Measurements from ENCODE around the gene SLC40A1.
A peak's percentile ranks its signal among the peaks of the same experiment; 100 is the strongest.
"Not testable (repeated sequence)": the region's sequence is repeated elsewhere in the genome, so short reads cannot be mapped to it uniquely, and the experiment has no call there.

The SLC40A1 gene

GRCh38 chr2:189608795-189609422, 28.3 kb upstream of the SLC40A1 start:
- H3K4me3 ChIP-seq (ENCODE audit: low read depth, low read length), result no peak overlapping the region
- TF ChIP-seq POLR2A (IDR thresholded peaks at IDR 0.05; ENCODE audit: extremely low read depth, insufficient read length) (no peak), MYC (IDR thresholded peaks at IDR 0.05; ENCODE audit: low read depth, low read length) (no peak), CTCF (IDR thresholded peaks at IDR 0.05; ENCODE audit: low read depth, low read length) (no peak), MAX (IDR thresholded peaks at IDR 0.05; ENCODE audit: low read depth, low read length) (no peak)
- DNase-seq (ENCODE audit: low read depth), result no peak

GRCh38 chr2:189608170-189608569, 27.6 kb upstream of the SLC40A1 start:
- TF ChIP-seq POLR2A (IDR thresholded peaks at IDR 0.05; ENCODE audit: extremely low read depth, insufficient read length), result no peak
- no peak for DNase-seq (ENCODE audit: low read depth)
- no peak overlapping the region for H3K4me3 ChIP-seq (ENCODE audit: low read depth, low read length)

- H3K4me3 ChIP-seq (ENCODE audit: low read depth, low read length), result no peak overlapping the region
- no peak for DNase-seq (ENCODE audit: low read depth)
- no peak for TF ChIP-seq CTCF (IDR thresholded peaks at IDR 0.05; ENCODE audit: low read depth, low read length)
- TF ChIP-seq MAX (IDR thresholded peaks at IDR 0.05; ENCODE audit: low read depth, low read length), result no peak
- TF ChIP-seq MYC (IDR thresholded peaks at IDR 0.05; ENCODE audit: low read depth, low read length), result no peak
- no peak for TF ChIP-seq POLR2A (IDR thresholded peaks at IDR 0.05; ENCODE audit: extremely low read depth, insufficient read length)
These were observed 21.6 kb upstream of the SLC40A1 start for GRCh38 chr2:189602233-189602632.

GRCh38 chr2:189601652-189602051, 21.1 kb upstream of the SLC40A1 start:
- not testable (repeated sequence) for H3K4me3 ChIP-seq (ENCODE audit: low read depth, low read length); DNase-seq (ENCODE audit: low read depth)

- peak; percentile 19 for DNase-seq (ENCODE audit: low read depth)
- H3K4me3 ChIP-seq (ENCODE audit: low read depth, low read length), result no peak overlapping the region
- TF ChIP-seq MAX (IDR thresholded peaks at IDR 0.05; ENCODE audit: low read depth, low read length) (no peak), CTCF (IDR thresholded peaks at IDR 0.05; ENCODE audit: low read depth, low read length) (no peak), POLR2A (IDR thresholded peaks at IDR 0.05; ENCODE audit: extremely low read depth, insufficient read length) (no peak), MYC (IDR thresholded peaks at IDR 0.05; ENCODE audit: low read depth, low read length) (no peak)
These were observed 20.5 kb upstream of the SLC40A1 start for GRCh38 chr2:189601043-189601442.

GRCh38 chr2:189599245-189599644, 18.7 kb upstream of the SLC40A1 start:
- no peak overlapping the region for H3K4me3 ChIP-seq (ENCODE audit: low read depth, low read length)
- no peak for TF ChIP-seq MYC (IDR thresholded peaks at IDR 0.05; ENCODE audit: low read depth, low read length)
- no peak for TF ChIP-seq MAX (IDR thresholded peaks at IDR 0.05; ENCODE audit: low read depth, low read length)
- TF ChIP-seq CTCF (IDR thresholded peaks at IDR 0.05; ENCODE audit: low read depth, low read length), result no peak
- TF ChIP-seq POLR2A (IDR thresholded peaks at IDR 0.05; ENCODE audit: extremely low read depth, insufficient read length), result no peak
- no peak for DNase-seq (ENCODE audit: low read depth)

- H3K4me3 ChIP-seq (ENCODE audit: low read depth, low read length), result no peak overlapping the region
- DNase-seq (ENCODE audit: low read depth), result no peak
- TF ChIP-seq MYC (IDR thresholded peaks at IDR 0.05; ENCODE audit: low read depth, low read length) (no peak), POLR2A (IDR thresholded peaks at IDR 0.05; ENCODE audit: extremely low read depth, insufficient read length) (no peak), CTCF (IDR thresholded peaks at IDR 0.05; ENCODE audit: low read depth, low read length) (no peak)
These were observed 14.8 kb upstream of the SLC40A1 start for GRCh38 chr2:189595417-189595816.

All from NB4 (cell line).